ENCODE data around the gene CREG2.

CREG2 gene

DNA sequence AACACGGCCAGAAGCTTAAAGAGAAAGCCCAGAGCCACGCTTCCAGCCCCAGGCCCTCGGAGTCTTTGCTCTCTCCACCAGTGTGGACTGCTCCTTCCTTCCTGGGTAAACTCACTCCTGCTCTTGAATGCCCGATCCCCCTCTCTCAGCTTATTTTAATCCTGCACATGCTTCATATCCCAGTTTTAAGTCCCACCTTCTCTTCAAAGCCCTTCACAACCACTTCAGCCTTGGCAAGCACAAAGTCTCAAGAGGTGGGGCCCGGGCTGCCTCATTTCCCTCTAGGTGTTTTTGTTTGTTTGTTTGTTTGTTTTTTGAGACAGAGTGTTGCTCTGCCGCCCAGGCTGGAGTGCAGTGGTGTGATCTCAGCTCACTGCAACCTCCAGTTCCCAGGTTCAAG, 21.6 kb upstream of the CREG2 start:
- no peak for DNase-seq

DNA sequence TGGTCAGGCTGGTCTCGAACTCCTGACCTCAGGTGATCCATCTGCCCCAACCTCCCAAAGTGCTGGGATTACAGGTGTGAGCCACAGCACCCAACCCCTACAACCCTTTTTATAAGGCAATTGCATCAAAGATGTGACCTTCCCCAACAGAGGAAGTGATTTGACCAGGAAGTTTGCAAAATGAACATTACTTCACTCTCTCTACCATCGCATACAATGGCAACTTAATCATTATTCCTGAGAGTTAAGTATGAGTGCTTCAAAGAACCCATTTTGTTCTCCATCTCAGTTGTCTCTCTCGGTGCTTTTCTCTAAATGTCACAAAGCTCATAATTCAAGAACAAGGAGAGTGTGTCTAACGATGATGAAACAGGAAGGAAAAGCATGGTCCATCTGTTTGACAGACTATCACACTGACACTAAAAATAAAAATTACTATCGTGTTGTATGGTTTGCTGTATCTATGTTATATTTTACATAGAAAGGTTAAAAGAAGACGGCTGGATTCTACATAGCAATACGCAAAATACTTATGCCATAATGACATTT, 18.1 kb upstream of the CREG2 start:
- no peak for DNase-seq

DNA sequence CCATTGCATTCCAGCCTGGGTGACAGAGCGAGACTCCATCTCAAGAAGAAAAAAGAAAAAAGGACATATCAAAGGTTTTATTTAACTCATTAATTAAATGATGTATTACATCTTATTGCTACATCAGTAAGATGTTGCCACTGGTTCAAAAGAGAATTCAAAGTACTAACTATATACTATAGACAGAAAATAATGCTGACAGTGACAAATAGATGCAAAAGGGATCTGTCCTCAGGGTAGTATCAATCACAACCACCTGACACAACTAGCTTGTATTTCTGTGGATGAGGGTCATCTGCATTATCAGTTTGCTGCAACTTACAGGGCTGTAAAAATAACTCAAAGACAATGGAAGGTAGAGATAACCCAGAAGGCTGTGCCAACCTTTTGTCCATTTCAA, 16.4 kb upstream of the CREG2 start:
- DNase-seq = no peak

DNA sequence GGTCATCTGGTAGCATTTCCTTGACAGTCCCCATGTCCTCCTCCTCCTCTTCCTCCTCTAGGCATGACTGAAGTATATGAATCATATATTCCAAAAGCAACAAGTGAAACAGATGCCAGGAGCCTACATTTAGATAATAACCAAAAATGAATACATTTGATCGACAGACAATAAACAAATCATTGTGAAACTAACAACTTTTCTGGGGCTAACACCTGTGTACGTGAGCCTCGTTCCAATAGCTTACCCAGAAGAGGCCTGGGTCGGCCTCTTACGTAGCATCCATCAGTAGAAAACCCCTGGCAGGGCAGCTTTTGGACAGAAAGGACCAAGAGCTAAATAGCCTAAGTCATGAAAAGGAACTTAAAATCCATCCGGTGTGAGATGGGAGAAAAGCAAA, 15.3 kb upstream of the CREG2 start:
- DNase-seq = no peak

DNA sequence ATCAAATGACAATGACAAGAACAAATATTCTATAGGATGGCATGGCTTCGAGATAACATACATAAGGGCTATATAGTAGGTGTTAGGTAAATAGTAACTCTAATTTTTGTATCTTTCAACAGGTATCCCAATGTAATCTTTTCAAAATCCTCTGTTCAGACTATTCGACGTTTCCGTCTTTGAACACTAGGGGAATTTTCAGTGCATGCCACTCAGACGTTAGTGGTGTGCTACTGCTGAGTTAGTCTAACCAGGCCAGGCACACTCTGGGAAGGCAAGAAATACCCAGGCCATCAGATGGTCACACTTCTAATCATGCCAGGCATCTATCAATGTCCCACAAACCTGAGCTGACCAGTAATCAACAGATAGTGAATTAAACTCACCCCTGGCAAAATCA, 14.6 kb upstream of the CREG2 start:
- DNase-seq = no peak

DNA sequence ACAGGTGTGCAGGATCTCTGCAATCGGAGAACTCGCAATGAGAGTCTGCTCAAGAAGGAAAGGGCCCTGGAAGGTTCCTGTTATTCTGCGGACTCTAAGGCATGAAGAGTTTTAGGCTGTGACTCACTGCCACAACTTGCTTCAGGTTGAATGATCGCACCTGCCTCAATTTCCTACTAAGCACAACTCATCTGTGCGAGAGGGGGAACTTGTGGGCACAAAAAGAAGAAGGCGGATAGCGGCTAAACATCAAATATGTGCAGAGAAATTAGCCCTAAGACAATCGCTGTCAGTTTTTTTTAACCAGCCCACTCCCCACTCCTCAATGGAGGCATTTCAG, 14.0 kb upstream of the CREG2 start:
- DNase-seq = no peak

DNA sequence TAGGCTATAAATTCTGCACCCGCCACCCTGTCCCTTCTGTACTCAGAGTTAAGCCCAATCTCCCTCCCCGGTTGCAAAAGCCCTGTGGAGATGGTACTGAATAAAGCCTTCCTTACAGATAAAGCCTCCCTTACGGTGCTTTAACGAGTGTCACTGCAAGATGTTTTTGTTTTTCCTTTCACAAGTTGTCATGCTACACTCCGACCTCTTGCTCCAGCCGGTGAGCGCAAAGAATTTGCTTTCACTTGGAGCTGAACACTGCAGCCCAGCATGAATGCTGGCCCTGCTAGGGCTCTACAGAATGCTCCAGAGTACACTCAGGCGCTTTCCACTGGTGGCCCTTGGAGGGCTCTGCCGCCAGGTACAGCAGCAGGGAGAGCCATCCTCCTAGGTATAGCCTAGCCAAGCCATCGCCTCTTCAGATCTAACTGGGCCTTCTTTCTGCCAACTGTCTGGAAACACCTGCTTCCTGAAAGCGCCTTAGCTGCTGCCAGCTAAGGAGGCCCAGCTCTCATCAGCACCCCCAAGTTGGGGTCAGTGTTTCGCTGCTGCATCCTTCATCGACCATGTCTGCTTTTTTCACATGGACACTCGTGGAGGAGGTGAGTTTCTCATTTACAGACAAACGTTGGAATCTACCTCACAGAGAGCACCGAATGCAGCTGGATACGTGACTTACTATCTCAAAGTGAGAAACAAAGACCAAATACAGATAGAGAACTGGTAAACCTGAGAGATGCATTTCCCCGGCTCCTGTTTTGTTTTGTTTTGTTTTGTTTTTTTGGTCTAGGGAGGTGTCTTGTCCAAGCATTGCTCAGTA, 13.4 kb upstream of the CREG2 start:
- DNase-seq = no peak

DNA sequence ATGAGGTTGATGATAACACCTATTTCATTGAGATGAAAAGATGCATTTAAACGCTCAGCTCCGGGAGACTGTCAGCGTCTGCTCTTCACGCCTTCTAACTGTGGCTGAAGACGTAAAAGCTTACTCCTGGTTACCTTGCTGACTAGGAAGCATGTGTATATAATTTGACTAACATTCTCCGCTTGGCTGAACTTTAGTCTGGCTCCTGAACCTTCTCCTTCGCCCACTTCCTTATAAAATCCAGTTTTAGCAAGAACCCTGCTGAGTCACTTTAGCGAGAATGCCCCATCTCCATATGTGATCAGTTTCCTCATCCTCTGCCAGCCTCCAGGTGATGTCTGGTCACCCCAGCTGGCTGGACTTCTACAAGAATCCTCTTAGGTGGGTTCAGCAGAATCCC, 12.7 kb upstream of the CREG2 start:
- no peak for DNase-seq

DNA sequence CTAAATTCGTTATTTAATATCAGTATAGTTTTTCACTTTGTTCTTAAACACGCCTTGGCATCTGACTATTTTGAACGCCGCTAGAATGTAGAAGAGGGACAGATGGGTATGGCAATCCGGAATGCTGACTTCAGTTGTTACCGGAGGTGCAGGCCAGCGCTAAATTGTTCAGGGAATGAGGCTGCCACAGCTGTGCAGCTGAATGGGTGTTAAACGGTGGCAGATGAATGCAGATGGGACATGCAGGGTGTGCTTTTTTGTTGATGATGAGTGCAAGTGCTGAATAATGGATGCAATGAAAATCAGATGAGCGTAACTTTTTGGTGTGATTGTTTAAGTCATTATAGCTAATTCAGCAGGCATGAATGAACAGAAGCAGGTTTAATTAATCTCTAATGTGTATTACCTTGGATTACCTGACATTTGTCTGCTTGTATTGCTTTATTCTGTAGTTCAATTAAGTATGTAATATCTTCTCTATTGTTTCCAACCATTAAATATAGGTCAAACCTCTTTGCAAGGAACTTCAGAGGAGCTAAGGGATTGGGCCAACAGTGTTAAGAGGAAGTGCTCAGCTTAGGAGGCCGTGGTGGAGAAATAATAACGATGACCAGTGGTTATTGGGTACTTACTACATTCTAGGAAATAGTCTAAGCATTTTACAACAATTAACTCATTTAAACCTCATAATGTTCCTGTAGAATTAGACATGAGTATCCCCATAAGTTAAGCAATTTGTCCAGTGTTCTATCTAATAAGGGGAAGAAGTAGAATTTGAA, 11.9 kb upstream of the CREG2 start:
- DNase-seq = no peak

DNA sequence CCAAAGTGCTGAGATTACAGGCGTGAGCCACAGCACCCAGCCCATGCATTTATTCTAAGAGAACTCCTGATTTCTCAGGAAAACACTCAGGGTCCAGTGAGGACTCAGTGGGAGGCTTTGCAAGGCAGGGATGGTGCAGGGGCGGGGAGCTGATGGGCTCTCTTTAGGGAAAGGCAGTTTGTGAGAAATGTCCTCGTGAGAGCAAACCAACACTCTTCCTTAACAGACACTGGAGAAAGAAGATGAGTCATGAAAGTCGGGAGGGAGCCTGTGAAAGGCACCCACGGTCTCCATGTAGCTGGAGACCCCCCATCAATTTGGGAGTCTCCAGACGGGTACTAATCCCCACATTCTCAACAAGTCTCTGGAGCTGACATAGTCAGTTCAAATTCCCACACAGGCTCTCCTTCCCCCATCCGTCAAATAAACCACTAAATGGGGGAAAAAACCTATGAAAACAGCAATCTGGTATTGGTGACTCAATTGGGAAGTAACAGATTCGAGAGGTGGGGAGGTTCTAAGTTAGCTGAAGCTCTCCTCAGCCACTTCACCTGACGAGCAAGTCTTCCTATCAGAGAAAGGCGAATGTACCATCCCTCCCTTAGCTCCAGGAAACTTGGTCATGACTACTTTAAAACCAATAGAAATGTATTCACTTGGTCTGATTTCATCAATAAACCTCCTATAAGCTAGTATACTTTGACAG, 11.0 kb upstream of the CREG2 start:
- no peak for DNase-seq

DNA sequence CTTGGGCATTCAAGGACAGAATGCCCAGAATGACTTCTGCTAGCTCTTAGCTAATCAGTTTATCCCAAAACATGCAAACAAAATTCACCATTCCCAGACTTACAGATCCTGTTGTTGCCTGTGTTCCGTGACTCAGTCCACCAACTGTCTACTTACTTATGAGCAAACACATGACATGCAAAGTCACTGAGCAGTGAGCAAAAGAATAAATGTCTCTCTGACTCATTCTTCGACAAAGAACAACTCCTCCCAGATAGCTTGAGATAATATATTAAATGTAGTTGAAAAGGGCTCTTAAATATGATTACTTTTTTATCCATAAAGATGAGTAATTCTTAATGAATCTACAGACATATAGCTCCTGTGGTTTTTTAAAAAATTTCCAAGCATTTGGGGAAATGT, 9.0 kb upstream of the CREG2 start:
- DNase-seq = no peak

DNA sequence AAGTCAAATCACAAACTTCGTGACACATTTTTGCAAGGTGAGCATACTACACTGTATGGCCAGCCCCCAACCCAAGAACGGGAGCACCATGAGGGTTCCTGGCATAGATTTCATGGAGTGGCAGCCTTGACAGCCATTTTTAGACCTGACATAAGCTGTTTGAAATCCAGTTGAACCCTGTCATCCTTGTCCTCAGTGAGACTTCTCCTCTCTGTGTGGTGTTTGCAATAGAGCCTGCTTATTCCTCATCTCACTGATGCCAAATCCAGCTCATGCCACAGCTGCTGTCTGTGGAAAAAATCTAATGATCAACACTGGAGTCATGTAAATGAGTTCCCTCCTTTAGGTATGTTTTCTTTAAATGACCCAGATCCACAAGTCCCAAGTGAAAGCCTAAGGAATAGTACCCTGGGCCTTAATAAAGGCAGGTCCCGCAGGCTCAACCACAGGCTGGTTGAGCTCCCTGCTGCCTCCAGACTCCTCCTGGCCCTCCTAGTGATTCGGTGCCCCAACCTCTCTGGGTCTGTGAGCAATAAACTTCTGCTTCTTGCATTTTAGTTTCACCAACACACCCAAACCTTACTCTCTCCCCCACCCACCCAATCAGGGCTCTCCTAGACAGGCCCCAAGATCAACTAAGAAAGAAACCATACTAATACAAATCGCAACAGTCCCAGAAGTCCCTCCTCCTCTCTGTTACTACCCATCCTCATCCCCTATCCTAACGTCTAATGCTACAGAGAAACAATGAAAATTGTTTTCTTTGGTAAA, 8.4 kb upstream of the CREG2 start:
- no peak for DNase-seq

DNA sequence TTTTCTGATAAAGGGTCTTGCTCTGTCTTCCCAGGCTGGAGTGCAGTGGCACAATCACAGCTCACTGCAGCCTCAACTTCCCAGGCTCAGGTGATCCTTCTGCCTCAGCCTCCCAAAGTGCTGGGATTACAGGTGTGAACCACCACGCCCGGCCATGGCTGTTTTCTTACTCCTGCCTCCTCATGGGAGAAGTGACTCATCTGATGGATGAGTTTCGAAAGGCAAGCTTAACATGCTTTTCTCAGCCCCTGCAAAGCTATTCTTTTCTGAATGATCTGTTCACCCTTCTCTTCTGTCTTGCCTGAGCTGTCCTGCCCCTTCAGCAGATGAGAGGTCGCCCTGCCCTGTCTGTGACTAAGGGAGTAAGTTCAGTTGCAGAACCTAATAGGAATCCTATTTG, 929 bp upstream of the CREG2 start:
- no peak for DNase-seq

DNA sequence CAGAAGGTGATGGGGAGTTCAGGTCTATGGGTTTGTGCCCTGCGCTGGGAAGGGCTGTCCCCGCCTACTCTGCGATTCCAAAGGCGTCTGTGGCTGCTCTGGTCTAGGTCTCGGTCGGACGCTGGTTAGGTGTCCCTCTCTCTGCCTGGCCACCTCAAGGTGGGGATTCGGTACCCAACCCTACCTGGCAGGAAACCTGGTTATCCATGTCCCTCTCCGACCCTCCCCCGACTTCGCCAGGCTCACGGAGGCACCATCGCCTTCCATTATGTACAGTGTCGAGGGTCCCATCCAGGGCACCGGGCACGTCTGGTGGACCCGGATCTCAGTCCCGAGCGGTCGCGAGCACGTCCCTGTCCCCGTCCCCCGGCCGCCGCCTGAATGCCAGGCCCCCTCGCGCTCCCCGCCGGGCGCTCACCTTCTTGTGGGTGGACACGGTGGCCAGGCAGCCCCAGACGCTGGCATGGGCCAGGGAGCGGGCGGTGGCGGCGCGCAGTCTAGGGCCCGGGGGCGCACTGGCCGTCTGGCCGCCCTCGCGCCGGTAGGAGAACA, 628 bp downstream of the CREG2 start:
- DNase-seq = no peak

DNA sequence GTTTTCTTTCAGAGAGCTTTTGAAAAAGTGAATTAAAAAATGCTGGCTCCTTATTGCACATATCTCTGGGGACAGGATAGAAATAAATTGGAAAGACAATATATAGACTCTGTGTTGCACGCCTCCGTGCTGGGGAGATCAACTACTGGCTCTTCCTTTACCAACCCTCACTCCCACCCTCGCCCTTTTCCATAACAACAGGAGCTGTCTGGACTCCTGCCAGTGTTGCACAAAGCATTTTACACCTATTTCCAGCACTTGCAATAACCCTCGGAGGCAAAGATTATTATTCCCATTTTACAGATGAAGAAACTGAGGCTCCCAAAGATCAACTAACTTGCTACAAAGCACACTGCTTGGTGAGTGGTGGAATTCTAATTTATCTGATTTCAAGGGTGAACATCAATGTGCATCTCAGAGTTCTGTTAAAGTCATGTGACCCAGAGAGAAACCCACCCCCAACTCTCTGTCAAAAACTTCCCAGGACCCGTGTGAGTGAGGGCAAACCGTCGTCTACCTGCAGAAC, 4.2 kb downstream of the CREG2 start:
- no peak for DNase-seq

DNA sequence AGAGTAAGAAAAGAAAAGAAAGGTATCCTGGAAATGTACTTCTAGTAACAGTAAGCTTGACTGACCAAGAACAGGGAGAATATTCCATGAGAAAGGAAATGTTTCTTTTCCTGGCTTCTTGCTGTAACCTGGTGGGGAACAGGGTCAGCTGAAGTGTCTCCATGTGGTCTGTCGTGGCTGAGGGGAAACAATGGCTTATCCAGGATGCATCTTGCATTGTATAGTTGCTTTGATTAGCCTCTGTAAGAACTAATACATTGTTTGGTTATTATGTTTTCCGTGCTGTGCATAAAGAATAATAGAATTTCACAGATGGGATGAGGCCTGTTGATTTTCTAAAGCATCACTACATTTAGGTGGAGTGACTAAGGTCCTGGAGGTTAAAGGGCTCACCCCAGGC, 4.9 kb downstream of the CREG2 start:
- DNase-seq = no peak

DNA sequence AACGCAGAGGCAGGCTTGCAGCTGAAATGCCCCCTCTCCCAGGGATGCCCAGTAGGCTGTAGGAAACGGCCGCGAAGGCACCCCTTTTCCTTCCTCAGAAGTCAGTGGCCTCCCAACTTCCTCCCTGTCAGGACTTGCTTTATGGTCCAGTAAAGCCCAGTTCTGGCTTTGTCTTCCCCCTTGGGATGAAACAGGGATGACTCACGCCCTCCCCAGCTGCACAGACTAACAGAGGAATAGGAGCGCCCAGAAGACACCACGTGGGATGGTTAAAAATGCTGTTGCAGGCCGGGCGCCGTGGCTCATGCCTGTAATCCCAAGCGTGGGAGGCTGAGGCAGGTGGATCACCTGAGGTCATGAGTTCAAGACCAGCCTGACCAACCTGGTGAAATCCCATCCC, 6.9 kb downstream of the CREG2 start:
- DNase-seq = no peak

DNA sequence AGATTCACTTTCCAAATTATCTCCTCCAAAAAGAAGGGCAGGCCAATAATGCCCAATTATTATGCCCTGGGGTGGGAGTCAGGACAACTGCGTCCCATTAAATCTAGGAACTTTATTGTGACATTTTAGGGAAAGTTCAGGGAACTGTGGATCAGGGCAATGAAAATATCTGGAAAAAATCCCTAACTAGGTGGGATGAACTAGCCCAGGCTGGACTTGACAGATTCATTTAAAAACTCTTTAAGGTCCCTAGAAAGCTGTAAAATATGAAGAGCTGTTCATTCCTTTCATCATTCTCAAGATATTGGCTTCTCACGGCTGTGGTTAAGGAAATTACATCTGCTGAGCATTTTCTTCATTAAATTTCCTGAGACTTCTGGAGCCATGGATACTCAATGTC, 8.2 kb downstream of the CREG2 start:
- DNase-seq = no peak

DNA sequence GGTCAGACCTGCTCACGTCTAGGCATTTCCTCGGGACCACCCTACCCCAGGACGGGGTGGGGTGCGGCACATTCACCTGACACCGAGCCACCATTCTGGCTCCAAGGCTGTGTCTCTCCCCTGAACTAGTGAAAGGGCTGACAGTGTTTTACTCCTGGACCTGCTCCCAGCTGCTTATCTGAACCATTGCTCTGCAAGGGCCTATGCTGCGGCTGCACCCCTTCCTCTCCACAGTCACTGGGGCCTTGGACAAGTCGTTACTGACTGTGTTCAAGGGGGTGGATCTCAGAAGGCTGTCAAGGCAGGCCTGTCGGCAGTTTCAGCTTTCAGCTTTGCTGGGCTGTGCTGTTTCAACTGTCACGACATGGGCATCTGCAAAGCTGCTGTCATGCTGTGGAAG, 11.7 kb downstream of the CREG2 start:
- DNase-seq = no peak

DNA sequence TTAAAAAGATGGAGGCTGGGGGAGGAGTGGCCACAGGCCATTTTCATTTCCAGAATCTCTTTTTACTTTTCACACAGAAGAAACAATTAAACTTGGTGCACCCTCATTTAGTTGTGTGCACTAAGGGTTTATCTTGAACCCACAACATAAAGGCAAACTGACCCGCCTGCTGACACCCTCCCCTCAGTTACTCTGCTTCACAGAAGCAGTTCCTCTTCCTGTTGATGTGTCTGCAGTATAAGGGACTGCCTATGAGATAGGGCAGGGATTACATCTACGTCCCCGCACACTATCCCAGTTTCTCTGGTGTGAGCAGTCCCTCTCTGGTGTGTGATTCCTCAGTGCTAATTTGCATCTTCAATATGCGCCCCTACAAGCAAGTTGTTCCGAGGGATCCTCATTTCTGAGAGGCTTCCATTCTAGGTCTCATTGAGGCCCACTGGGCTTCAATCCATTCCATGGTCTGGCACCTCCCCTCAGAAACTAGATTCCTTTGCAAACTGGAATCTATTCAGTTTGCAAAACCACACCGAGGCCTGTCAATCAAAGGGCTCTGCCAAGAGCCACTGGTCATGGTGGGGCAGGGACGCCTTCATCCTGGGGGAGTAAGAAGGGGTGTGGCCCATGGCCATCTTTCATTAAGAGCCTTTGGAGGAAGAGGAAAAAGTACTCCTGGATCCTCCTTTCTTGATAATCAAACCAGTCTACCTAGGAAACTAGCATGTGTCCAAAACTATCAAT, 12.3 kb downstream of the CREG2 start:
- no peak for DNase-seq

DNA sequence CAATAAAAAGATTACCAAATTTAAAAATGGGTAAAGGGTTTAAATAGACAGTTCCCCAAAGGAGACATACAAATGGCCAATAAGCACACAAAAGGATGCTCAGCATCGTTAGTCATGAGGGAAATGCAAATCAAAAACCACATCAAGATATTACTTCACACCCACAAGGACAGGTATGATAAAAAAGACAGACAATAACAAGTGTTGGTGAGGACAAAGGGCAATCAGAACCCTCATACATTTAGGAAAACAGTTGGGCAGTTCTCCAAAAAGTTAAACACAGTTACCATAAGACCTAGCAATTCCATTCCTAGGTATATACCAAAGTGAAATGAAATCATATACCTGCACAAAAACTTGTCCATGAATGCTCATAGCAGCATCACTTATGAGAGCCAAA, 14.5 kb downstream of the CREG2 start:
- no peak for DNase-seq

DNA sequence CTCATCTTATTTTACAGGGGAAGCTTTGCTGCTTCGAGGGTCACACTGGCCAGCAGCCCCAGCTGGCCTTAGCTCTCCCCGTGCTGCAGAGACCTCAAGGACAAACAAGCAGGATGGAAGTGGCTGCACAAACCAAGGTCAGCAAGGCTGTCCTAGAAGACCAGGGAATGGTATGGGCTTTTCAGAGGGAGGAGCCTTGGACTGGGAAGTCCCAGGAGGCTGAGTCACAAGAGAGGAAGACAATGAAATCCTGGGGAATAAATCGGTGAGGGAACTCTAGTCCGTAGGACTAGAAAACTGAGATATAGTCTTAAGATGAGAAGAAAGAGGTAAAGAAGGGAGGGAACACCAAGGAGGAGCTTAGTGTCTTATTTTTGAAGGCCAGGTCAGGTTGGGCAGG, 15.7 kb downstream of the CREG2 start:
- DNase-seq = no peak
